AG04449 (cell line): ENCODE data around the gene KIF17.

ENCODE experiments used
- CTCF ChIA-PET: fragments of 350-600 bp; formaldehyde crosslinking; extraction: SDS; loops from one replicate; lab custom pipeline; 2021; ENCODE audit warnings: antibody characterized with exemption; lab: Yijun Ruan, JAX
- POLR2A ChIA-PET: fragments of 400-600, 350-600 bp; formaldehyde crosslinking; extraction: SDS; loops from one replicate; lab custom pipeline; 2020; ENCODE audit warnings: antibody characterized with exemption, inconsistent platforms; lab: Yijun Ruan, JAX
- DNase-seq: peaks from one replicate; pipeline ENCODE4 v3.0.0-alpha.2; 2010; ENCODE audit warnings: low read depth, low spot score
- H3K4me3 ChIP-seq: 2 replicates; pipeline ENCODE4 v1.5.1; 2011; ENCODE audit warnings: low read depth, mild to moderate bottlenecking, control low read depth, low read length
- TF ChIP-seq, protein P1 (sequence below): IDR thresholded peaks from one replicate; pipeline ENCODE4 v1.5.1; 2011; ENCODE audit warnings: mild to moderate bottlenecking, moderate library complexity, low read length, control low read depth, inconsistent platforms; ENCODE audit not compliant: insufficient read depth; ENCODE audit errors: missing control alignments

KIF17 gene

DNA sequence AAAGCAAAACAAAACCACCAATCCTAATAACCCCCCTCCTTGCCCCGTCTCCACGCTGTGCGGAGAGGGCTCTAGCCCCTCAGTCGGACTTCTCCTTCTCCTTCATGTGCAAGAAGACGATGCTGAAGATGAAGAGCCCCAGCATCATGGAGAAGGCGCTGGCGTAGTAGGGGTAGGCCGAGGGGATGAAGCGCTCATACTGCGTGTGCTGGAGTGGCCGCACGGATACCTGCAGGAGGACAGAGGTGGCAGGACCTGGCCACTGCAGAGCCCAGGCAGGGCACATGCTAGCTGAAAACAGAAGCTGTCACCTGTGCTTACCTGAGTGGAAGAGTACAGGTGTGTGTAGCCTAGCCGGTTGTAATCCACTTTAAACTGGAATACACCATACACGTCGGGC is 65.5 kb downstream of the KIF17 start:
- no peak overlapping the region for H3K4me3 ChIP-seq
- ChIA-PET POLR2A (no interaction called here), CTCF (interaction anchor here (0.8 to 1.3 kb wide), 2 partner anchors 13 to 20 kb away, joined by 3 to 5 read pairs; no protein-coding TSS in a partner anchor)
- no peak for DNase-seq
- TF ChIP-seq, protein P1, sequence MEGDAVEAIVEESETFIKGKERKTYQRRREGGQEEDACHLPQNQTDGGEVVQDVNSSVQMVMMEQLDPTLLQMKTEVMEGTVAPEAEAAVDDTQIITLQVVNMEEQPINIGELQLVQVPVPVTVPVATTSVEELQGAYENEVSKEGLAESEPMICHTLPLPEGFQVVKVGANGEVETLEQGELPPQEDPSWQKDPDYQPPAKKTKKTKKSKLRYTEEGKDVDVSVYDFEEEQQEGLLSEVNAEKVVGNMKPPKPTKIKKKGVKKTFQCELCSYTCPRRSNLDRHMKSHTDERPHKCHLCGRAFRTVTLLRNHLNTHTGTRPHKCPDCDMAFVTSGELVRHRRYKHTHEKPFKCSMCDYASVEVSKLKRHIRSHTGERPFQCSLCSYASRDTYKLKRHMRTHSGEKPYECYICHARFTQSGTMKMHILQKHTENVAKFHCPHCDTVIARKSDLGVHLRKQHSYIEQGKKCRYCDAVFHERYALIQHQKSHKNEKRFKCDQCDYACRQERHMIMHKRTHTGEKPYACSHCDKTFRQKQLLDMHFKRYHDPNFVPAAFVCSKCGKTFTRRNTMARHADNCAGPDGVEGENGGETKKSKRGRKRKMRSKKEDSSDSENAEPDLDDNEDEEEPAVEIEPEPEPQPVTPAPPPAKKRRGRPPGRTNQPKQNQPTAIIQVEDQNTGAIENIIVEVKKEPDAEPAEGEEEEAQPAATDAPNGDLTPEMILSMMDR: no peak

DNA sequence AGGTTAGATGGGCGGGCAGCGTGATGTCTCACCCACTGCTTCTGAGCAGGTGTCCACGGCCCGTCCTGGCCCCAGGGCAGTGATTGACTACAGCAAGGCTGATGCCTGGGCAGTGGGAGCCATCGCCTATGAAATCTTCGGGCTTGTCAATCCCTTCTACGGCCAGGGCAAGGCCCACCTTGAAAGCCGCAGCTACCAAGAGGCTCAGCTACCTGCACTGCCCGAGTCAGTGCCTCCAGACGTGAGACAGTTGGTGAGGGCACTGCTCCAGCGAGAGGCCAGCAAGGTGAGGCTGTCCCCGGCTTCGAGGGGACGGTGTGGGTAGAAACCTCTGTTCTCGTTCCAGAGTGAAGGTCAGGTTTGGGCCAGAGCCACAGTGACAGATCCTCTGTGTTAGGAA is 68.9 kb downstream of the KIF17 start:
- no peak overlapping the region for H3K4me3 ChIP-seq
- TF ChIP-seq, protein P1: no peak
- ChIA-PET CTCF (interaction anchor here (0.9 to 4.2 kb wide), 5 partner anchors 9 to 127 kb away, joined by 3 to 33 read pairs (median 4); partner anchors contain the start of gene DDOST), POLR2A (no interaction called here)
- DNase-seq: no peak

DNA sequence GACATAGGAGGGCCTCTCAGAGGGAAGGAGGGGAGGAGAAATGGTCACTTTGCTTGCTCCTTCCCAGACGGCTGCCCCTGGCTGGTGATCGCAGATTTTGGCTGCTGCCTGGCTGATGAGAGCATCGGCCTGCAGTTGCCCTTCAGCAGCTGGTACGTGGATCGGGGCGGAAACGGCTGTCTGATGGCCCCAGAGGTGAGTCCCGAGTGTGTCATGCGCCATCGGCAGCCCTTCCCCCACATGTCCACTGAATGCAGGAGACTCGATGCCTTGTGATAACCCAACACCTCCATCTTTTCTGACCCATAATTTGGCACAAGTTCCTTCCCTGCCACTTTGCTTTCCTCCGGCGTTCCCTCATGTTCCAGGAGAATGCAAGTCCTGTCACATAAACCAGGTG is 69.4 kb downstream of the KIF17 start:
- TF ChIP-seq, protein P1: no peak
- ChIA-PET POLR2A (no interaction called here), CTCF (interaction anchor here (0.7 to 4.2 kb wide), 7 partner anchors 9 to 125 kb away, joined by 3 to 33 read pairs (median 4); partner anchors contain the start of gene DDOST)

DNA sequence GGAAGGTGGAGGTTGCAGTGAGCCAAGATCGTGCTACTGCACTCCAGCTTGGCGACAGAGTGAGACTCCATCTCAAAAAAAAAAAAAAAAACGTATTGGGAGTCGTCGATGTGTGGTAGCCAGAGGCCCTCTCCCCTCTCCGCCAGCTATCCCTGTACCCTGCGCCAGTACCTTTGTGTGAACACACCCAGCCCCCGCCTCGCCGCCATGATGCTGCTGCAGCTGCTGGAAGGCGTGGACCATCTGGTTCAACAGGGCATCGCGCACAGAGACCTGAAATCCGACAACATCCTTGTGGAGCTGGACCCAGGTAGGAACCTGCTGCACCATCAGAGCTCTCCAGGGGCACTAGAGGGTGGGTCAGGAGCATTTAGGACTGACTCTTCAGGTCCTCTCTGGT is 72.4 kb downstream of the KIF17 start:
- no peak for DNase-seq
- H3K4me3 ChIP-seq: no peak overlapping the region
- TF ChIP-seq, protein P1: no peak
- ChIA-PET CTCF (interaction anchor here (0.8 to 3.0 kb wide), 8 partner anchors 9 to 122 kb away, joined by 3 to 19 read pairs (median 4); partner anchors contain the start of gene PINK1), POLR2A (interaction anchor here (1.3 kb wide), 1 partner anchor 16 kb away, joined by 4 read pairs; the partner anchor contains the start of gene DDOST)

More for the DNA sequence above, 69.4 kb downstream of the KIF17 start:
- no peak overlapping the region for H3K4me3 ChIP-seq
- no peak for DNase-seq

DNA sequence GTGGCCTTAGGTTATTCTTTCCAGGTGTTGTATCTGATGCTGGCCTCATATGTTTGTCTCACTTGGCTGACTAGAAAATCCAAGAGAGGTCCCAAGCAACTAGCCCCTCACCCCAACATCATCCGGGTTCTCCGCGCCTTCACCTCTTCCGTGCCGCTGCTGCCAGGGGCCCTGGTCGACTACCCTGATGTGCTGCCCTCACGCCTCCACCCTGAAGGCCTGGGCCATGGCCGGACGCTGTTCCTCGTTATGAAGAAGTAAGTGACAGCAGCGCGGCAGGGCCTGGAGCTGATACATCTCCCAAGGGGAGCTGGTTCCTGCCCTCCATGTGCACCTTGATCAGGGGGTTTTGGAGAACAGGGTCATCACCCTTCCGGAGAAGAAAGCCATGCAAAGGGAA is 73.4 kb downstream of the KIF17 start:
- ChIA-PET CTCF (interaction anchor here (1.0 to 3.0 kb wide), 2 partner anchors 9 to 11 kb away, joined by 5 to 19 read pairs; partner anchors contain the start of gene PINK1), POLR2A (no interaction called here)
- TF ChIP-seq, protein P1: no peak
- H3K4me3 ChIP-seq: no peak overlapping the region
- no peak for DNase-seq

DNA sequence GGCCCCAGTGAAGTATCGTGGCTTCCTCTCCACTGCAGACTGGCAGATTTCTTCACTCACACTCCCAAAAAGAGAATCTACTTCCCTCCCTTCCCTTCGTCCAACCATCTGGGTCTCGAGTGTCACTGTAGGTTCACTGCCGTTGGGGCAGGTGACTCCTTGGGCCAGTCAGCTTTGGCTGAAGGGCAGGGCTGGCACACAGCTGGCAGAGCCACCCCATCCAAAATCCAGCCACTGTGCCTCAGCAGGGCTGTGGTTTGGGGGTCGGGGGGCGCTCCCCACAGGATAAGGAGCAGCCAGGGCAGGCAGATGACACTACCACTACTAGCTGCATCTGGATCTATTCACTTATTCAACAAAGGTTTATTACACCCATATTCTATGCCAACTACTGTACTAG is 74.7 kb downstream of the KIF17 start:
- ChIA-PET CTCF (interaction anchor here (1.1 to 14.5 kb wide), 4 partner anchors 10 to 128 kb away, joined by 4 to 323 read pairs (median 60); partner anchors contain the start of gene PINK1), POLR2A (no interaction called here)
- no peak for DNase-seq
- TF ChIP-seq, protein P1: no peak
- H3K4me3 ChIP-seq: no peak overlapping the region
